HCT116 (cell line): ENCODE data around the gene KCNMB1. TPM values are rescaled to one million over a fixed set of nuclear protein-coding genes. Genes with fewer than 3 reads are reported as not detected.

Source experiments
- ATAC-seq: fragments of 200-7000 bp; cut with Tn5 transposase; 2 replicates; pipeline ENCODE4 v1.9.1; 2020; ENCODE audit warnings: mild to moderate bottlenecking, moderate library complexity
- BruUV-seq: library from RNA; stranded (reverse); fragments of 400-500 nt; replicated peaks from 2 replicates; lab custom pipeline; 2021; lab: Mats Ljungman, UMichigan
- CTCF ChIA-PET: fragments of 300-600 bp; sonication (Branson Sonifier 250); formaldehyde crosslinking; loops from one replicate; lab custom pipeline; 2021; ENCODE audit warnings: antibody characterized with exemption; lab: Charles Lee
- POLR2A ChIA-PET: fragments of 300-600, 350-600 bp; sonication (Branson Sonifier 250); formaldehyde crosslinking; loops from one replicate; lab custom pipeline; 2021; ENCODE audit warnings: antibody characterized with exemption; lab: Charles Lee
- RAD21 ChIA-PET, 2 experiments: fragments of 300-600 bp; sonication (Branson Sonifier 250); formaldehyde crosslinking; loops; one replicate each; lab custom pipeline; 2023; ENCODE audit warnings: low total read pairs in 2 of 2; ENCODE audit not compliant: uncharacterized antibody in 2 of 2, unreplicated experiment in 2 of 2, low non-redundant PET in 1 of 2; lab: Charles Lee
- DNase-seq: peaks from one replicate; pipeline ENCODE4 v3.0.0-alpha.2; 2010; ENCODE audit warnings: low read depth, low spot score
- H2AFZ ChIP-seq: fragments of 200-600 bp; shearing (Covaris generic), sonication (generic); 2 replicates; pipeline ENCODE4 v1.6.1; 2017; ENCODE audit warnings: low read depth, mixed run types, mixed read lengths, antibody characterized with exemption, low read length; ENCODE audit not compliant: poor library complexity, severe bottlenecking
- H3K27ac ChIP-seq: 2 replicates; pipeline ENCODE4 v1.5.1; 2012; ENCODE audit warnings: low read depth, low read length
- H3K27me3 ChIP-seq: fragments of 200-600 bp; sonication (generic); 2 replicates; pipeline ENCODE4 v1.6.1; 2016; ENCODE audit warnings: mixed run types, low read length, mixed read lengths; ENCODE audit not compliant: insufficient read depth
- H3K36me3 ChIP-seq, 2 experiments: fragments of 200-500 bp in 1 of 2; fragments of 200-600 bp in 1 of 2; sonication (Bioruptor generic) in 1 of 2; sonication (generic) in 1 of 2; 2 replicates each; pipeline versions ENCODE4 v1.5.1 to v1.6.1; 2014 to 2016; ENCODE audit warnings: low read length in 2 of 2, inconsistent platforms in 1 of 2, mixed read lengths in 1 of 2, mixed run types in 1 of 2; ENCODE audit not compliant: insufficient read depth in 2 of 2, control insufficient read depth in 1 of 2
- H3K4me1 ChIP-seq, 2 experiments: fragments of 200-600 bp in 1 of 2; sonication (generic) in 1 of 2; 2 replicates each; pipeline versions ENCODE4 v1.5.1 to v1.6.1; 2012 to 2017; ENCODE audit warnings: low read length in 2 of 2, inconsistent platforms in 1 of 2, mild to moderate bottlenecking in 1 of 2, mixed read lengths in 1 of 2, mixed run types in 1 of 2, moderate library complexity in 1 of 2; ENCODE audit not compliant: insufficient read depth in 2 of 2, control insufficient read depth in 1 of 2
- H3K4me2 ChIP-seq: fragments of 200-600 bp; sonication (generic); 2 replicates; pipeline ENCODE4 v1.6.1; 2017; ENCODE audit warnings: mixed run types, low read length, mixed read lengths
- H3K4me3 ChIP-seq, 2 experiments: fragments of 200-600 bp in 1 of 2; sonication (generic) in 1 of 2; replicated peaks in 1 of 2; 2 replicates each; pipeline ENCODE4 v1.5.1; 2011 to 2016; ENCODE audit warnings: low read length in 2 of 2, control low read depth in 1 of 2, low read depth in 1 of 2, mild to moderate bottlenecking in 1 of 2, mixed read lengths in 1 of 2, mixed run types in 1 of 2
- H3K79me2 ChIP-seq: fragments of 200-600 bp; sonication (generic); 2 replicates; pipeline ENCODE4 v1.6.1; 2017; ENCODE audit warnings: mild to moderate bottlenecking, mixed run types, low read length, moderate library complexity, mixed read lengths; ENCODE audit not compliant: insufficient read depth
- H3K9ac ChIP-seq: fragments of 200-600 bp; sonication (generic); 2 replicates; pipeline ENCODE4 v1.6.1; 2016; ENCODE audit warnings: low read length, mixed read lengths
- H3K9me2 ChIP-seq: fragments of 200-600 bp; sonication (generic), shearing (Covaris generic); 2 replicates; pipeline ENCODE4 v1.6.1; 2017; ENCODE audit warnings: mixed run types, mild to moderate bottlenecking, moderate library complexity; ENCODE audit not compliant: insufficient read depth
- H3K9me3 ChIP-seq, 2 experiments: fragments of 200-500 bp in 1 of 2; fragments of 200-600 bp in 1 of 2; sonication (Bioruptor generic) in 1 of 2; sonication (generic) in 1 of 2; 2 replicates each; pipeline ENCODE4 v1.6.1; 2014 to 2017; ENCODE audit warnings: low read length in 2 of 2, mixed read lengths in 2 of 2, inconsistent platforms in 1 of 2, low read depth in 1 of 2, mild to moderate bottlenecking in 1 of 2, mixed run types in 1 of 2, moderate library complexity in 1 of 2; ENCODE audit not compliant: control insufficient read depth in 1 of 2, insufficient read depth in 1 of 2
- H4K20me1 ChIP-seq: fragments of 200-600 bp; sonication (generic), shearing (Covaris generic); 2 replicates; pipeline ENCODE4 v1.6.1; 2017; ENCODE audit warnings: mixed run types, mild to moderate bottlenecking, moderate library complexity; ENCODE audit not compliant: insufficient read depth
- CBX3 ChIP-seq: IDR thresholded peaks from 2 replicates; pipeline ENCODE4 v1.6.1; 2012; ENCODE audit warnings: low read depth
- CEBPB ChIP-seq: IDR thresholded peaks from 2 replicates; pipeline ENCODE4 v1.6.1; 2012; ENCODE audit warnings: low read depth
- ELF1 ChIP-seq: IDR thresholded peaks from 2 replicates; pipeline ENCODE4 v1.6.1; 2012; ENCODE audit warnings: low read depth, borderline replicate concordance
- EZH2 ChIP-seq: fragments of 200-600 bp; sonication (generic); IDR thresholded peaks from 2 replicates; pipeline ENCODE4 v1.6.1; 2017; ENCODE audit warnings: antibody characterized with exemption, mixed run types
- EZH2phosphoT487 ChIP-seq: fragments of 200-600 bp; IDR thresholded peaks from 2 replicates; pipeline ENCODE4 v1.6.1; 2018; ENCODE audit warnings: antibody characterized with exemption, borderline replicate concordance
- FOSL1 ChIP-seq: IDR thresholded peaks from 2 replicates; pipeline ENCODE4 v1.6.1; 2012; ENCODE audit warnings: low read depth
- JUND ChIP-seq: IDR thresholded peaks from 2 replicates; pipeline ENCODE4 v1.6.1; 2012
- MAX ChIP-seq: IDR thresholded peaks from 2 replicates; pipeline ENCODE4 v1.6.1; 2012
- POLR2AphosphoS5 ChIP-seq: IDR thresholded peaks from 2 replicates; pipeline ENCODE4 v1.6.1; 2011; ENCODE audit warnings: mild to moderate bottlenecking, low read depth, low read length, moderate library complexity
- RAD21 ChIP-seq: IDR thresholded peaks from 2 replicates; pipeline ENCODE4 v1.6.1; 2012; ENCODE audit warnings: low read depth, mild to moderate bottlenecking
- SP1 ChIP-seq: IDR thresholded peaks from 2 replicates; pipeline ENCODE4 v1.6.1; 2012; ENCODE audit warnings: low read depth
- TCF7L2 ChIP-seq: IDR thresholded peaks from 2 replicates; pipeline ENCODE4 v1.7.0; 2011; ENCODE audit warnings: borderline replicate concordance, inconsistent platforms; ENCODE audit not compliant: insufficient read depth, insufficient read length; ENCODE audit errors: extremely low read depth
- YY1 ChIP-seq: IDR thresholded peaks from 2 replicates; pipeline ENCODE4 v1.6.1; 2011; ENCODE audit warnings: low read length, low read depth, moderate library complexity, mild to moderate bottlenecking; ENCODE audit not compliant: insufficient replicate concordance; ENCODE audit errors: extremely low read depth
- ZBTB33 ChIP-seq: IDR thresholded peaks from 2 replicates; pipeline ENCODE4 v1.6.1; 2011; ENCODE audit warnings: mild to moderate bottlenecking, low read length, moderate library complexity; ENCODE audit not compliant: insufficient replicate concordance; ENCODE audit errors: extremely low read depth
- ZFX ChIP-seq: fragments of 450-650 bp; IDR thresholded peaks from 2 replicates; pipeline ENCODE4 v1.6.1; 2017
- ZNF274 ChIP-seq: fragments of 200-500 bp; sonication (Bioruptor generic); IDR thresholded peaks from 2 replicates; pipeline ENCODE4 v1.6.1; 2014; ENCODE audit warnings: mild to moderate bottlenecking, low read depth, low read length, inconsistent platforms
- intact Hi-C: fragments of 100-400 bp; cut with micrococcal nuclease; formaldehyde crosslinking; loops from 2 replicates; pipeline ENCODE4 v1.10.0; 2022
- total RNA-seq: library from RNA; stranded (reverse); gene quantifications from one replicate; pipeline ENCODE4 v1.2.1, GENCODE V29; 2021; ENCODE audit not compliant: unreplicated experiment

Gene KCNMB1
- total RNA-seq, 1 experiment from 2014 or later, result not detected

- no peaks in the 10 kb centered on the region for H3K79me2 ChIP-seq
- intact Hi-C loops, result no loop called here
- H4K20me1 ChIP-seq, result no peaks in the 10 kb centered on the region
- DNase-seq (no peak), ATAC-seq (no peak)
- H3K9ac ChIP-seq, result no peak overlapping the region
- H3K9me2 ChIP-seq, result no peaks in the 10 kb centered on the region
- TF ChIP-seq ELF1, result no peak
- TF ChIP-seq POLR2AphosphoS5, result no peak
- no peak for TF ChIP-seq ZBTB33
- no peak for TF ChIP-seq MAX
- TF ChIP-seq SP1, result no peak
- no peak for TF ChIP-seq RAD21
- TF ChIP-seq EZH2, result no peak
- TF ChIP-seq TCF7L2, result no peak
- no peak for TF ChIP-seq YY1
- no peak for TF ChIP-seq EZH2phosphoT487
- TF ChIP-seq JUND, result no peak
- no peak for TF ChIP-seq ZNF274
- TF ChIP-seq CBX3, result no peak
- no peak for TF ChIP-seq FOSL1
- no peak for TF ChIP-seq ZFX
- TF ChIP-seq CEBPB, result no peak
- H3K4me3 ChIP-seq, result no peak overlapping the region
- no peak overlapping the region for H2AFZ ChIP-seq
- no peaks in the 10 kb centered on the region for H3K4me1 ChIP-seq
- no peaks in the 10 kb centered on the region for H3K36me3 ChIP-seq
- CTCF ChIA-PET, result no interaction called here
- POLR2A ChIA-PET, result no interaction called here
- peaks cover 49% of the 10 kb centered on the region for H3K27me3 ChIP-seq
- RAD21 ChIA-PET, result no interaction called here
- no peaks in the 10 kb centered on the region for H3K9me3 ChIP-seq
- H3K27ac ChIP-seq, result no peak overlapping the region
- BruUV-seq, result no TSS peak
- no peak overlapping the region for H3K4me2 ChIP-seq
Observed at GRCh38 chr5:170375283-170375682, 13.9 kb downstream of the KCNMB1 start.
